GM19351 (cell line): Measurements from ENCODE around the gene EIF3D.

Experiments
- ATAC-seq: cut with Tn5 transposase; IDR thresholded peaks from one replicate; pipeline ENCODE4 v1.9.1; 2021; ENCODE audit warnings: mild to moderate bottlenecking, moderate library complexity; ENCODE audit not compliant: unreplicated experiment

The EIF3D gene

GRCh38 chr22:36510384-36510783 lies 18.6 kb downstream of the EIF3D start:
- no peak for ATAC-seq

- no peak for ATAC-seq
Measured at GRCh38 chr22:36507518-36508010, 21.4 kb downstream of the EIF3D start.

GRCh38 chr22:36506637-36507517 lies 22.1 kb downstream of the EIF3D start, which contains the start of gene FOXRED2:
FOXRED2 (minus strand) TSS chr22:36507040; CDS start chr22:36506422, 618 bp downstream.
- ATAC-seq, result peak; percentile 73

GRCh38 chr22:36505998-36506635 lies 22.8 kb downstream of the EIF3D start:
- ATAC-seq, result no peak

DNA sequence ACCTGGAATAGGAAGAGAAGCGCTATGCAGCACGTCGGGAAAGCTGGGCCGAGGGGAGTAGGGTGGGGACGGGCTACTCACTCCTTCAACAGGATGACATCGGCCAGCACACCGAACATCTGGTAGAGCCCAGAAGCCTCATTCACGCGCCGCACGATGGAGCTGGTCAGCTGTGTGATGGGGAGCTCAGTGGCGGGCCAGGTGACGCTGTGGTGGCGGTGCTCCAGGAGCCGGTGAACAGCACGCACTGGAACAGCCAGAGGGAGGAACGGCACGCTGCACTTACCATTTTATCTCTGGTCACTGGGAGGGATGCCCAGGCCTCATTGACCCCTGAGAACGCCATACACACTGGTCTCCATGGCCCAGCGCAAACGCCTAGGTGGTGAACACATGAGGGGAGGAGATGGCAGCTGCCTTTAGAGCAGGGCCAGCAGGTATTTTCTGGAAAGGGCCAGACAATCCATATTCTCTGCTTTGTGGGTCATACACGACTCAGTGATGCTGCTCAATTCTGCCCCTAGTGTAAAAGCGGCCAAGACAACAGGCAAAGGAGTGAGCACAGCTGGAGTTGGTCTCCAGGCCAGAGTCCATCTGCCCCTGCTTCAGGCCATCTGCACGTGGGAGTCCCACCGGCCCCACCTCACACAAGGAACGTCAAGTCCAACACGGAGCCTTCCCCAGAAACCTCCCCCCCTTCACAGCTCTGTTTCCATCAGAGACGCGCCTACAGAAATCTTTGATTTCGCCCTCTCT lies 30.9 kb downstream of the EIF3D start:
- ATAC-seq, result no peak

- peak; percentile 55 for ATAC-seq
Measured at GRCh38 chr22:36493690-36494110, 35.3 kb downstream of the EIF3D start.

GRCh38 chr22:36492109-36492508 lies 36.9 kb downstream of the EIF3D start:
- ATAC-seq, result no peak

GRCh38 chr22:36491155-36491554 lies 37.8 kb downstream of the EIF3D start:
- ATAC-seq, result no peak

DNA sequence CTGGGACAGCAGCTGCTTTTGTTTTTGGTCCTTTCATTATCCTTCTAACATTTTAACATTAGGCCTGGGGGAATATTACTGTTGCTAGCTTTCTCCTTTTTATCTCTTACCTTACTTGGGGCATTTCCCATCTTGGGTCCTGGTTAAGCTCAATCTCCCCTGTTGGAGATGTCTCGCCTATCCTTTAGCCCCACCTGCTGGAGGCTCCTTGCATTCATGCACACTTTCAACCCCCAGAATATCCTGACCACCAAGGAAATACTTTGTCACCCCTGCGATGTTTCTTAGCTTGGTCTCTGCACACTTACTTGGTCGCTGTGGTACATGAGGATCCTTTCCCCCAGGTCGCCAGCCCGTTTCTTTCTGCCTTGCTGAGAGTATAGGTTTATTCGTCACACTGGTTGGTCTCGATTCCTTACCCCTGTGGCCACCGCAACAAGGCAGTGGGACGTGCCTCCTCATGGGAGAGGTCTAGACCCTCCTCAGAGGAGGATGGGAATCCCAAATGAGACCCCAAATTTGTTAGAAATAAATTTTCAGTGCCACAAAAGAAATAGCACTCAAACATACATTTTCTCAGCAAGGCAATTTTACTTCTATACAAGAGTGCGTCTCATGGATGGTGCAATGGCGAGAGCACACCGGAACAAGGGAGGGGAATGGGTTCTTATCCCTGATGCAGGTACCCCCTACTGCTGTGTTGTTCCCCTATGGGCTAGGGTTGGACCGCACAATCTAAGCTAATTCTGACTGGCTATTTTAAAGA lies 42.2 kb downstream of the EIF3D start:
- ATAC-seq, result no peak

- ATAC-seq, result peak; percentile 82
Measured at GRCh38 chr22:36481393-36482168, 47.4 kb downstream of the EIF3D start, which contains the start of gene TXN2. TXN2 (minus strand) TSS chr22:36481640; CDS start chr22:36480837, 803 bp downstream.

GRCh38 chr22:36480941-36481392 lies 48.0 kb downstream of the EIF3D start:
- ATAC-seq, result no peak

DNA sequence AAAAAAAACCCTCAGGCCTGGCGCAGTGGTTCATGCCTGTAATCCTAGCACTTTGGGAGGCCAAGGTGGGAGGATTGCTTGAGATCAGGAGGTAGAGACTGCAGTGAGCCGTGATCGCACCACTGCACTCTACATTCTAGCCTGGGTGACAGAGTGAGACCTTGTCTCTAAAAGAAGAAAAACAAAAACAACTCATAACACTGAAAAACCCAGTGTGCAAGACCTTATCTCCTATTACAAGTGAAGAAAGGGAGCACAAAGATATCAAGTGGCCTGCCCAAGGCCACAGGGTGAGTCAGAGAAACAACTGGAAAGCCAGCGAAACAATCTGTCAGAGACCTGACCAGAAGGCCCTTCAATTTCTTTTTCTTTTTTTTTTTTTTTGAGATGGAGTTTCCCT lies 50.0 kb downstream of the EIF3D start:
- no peak for ATAC-seq

DNA sequence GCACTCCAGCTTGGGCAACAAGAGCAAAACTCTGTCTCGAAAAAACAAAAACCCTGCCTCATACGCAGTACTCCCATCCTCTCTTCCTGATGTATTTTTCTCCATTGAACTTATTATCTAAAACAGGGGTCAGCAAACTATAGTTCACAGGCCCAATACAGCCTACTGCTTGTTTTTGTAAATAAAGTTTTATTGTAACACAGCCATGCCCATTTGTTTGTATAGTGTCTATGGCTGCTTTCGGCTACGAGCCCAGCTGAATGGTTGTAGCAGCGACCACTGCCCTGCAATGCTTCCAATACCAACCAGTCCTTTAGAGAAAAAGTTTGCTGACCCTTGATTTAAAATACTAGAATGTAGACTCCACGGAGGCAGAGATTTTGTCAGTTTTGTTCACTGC lies 53.6 kb downstream of the EIF3D start:
- no peak for ATAC-seq

- ATAC-seq, result no peak
Measured at GRCh38 chr22:36472689-36473088, 56.3 kb downstream of the EIF3D start.

GRCh38 chr22:36471341-36471821 lies 57.6 kb downstream of the EIF3D start:
- no peak for ATAC-seq

- ATAC-seq, result no peak
Measured at GRCh38 chr22:36470994-36471331, 58.0 kb downstream of the EIF3D start.

- ATAC-seq, result no peak
Measured at GRCh38 chr22:36470162-36470993, 58.6 kb downstream of the EIF3D start.

- no peak for ATAC-seq
Measured at GRCh38 chr22:36469094-36469710, 59.8 kb downstream of the EIF3D start.
